Measurements from ENCODE around the gene OLFM1.
"Not testable (repeated sequence)": the region's sequence is repeated elsewhere in the genome, so short reads cannot be mapped to it uniquely, and the experiment has no call there.

OLFM1 gene

DNA sequence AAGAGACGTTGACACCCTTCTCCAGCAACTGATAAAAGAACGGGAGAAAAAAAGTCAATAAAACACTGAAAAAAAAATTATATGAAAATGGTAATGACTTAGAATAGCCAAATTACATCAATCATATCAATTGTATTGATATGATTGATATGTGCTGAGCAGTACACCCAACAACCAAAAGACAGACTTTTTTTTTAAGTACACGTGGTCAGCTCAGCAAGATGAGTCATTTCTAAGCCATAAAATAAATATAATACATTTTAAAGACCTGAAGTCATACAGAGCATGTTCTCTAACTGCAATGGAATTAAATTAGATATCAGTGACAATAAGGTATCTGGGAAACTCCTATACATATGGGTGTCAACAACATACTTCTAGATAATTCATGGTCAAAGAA is 30.9 kb upstream of the OLFM1 start:
- no peak for DNase-seq (ENCODE audit: low read depth in 1 of 2, low spot score in 1 of 2)

DNA sequence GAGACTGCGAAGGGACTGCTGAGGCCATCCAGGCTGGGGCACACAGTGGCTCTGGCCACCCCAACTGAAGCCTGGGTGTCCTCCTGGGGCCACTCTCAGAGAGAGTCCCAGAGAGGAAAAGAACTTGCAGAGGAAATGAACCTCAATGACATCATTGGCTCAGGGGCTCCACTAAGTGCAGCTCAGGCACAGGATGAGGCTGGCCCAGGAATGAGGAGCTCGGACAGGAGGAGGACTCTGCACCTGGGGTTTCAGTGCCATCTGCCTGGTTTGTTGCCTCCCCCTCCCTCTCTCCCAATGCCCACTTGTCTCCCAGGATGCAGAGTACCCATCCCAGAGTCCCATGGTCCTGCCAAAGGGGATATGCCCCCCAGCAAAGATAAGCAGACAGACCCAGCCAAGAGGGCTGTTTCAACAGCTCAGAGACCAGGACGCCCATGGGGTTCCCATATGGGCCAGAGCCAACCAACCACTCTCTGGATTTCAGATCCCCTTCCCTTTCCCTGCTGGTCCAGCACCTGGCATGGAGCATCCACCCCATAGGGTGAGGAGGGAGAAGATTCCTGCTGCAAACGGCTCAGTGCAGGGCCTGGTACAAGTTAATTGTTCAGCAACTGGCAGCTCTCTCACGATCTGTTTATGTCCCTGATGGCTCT is 26.9 kb upstream of the OLFM1 start:
- DNase-seq (ENCODE audit: low read depth in 1 of 2, low spot score in 1 of 2): no peak

DNA sequence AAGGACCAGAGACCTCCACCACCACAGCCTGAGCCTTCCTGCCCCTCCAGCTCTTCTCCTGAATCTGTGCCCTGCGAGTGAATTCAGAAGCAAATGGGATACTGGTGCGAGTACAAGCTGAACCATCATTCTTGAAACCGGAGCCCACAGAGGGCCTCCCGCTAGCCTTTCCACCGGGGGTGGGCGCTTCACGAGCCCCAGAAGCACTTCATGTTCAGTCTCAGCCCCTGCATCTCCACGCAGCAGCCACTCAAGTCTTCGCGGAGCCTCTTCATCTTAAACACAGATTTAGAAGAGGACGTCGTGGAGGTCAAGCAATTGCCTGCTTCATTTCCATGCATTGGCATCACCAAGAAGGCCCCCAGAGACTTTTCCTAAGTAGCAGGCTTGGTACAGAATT is 26.0 kb upstream of the OLFM1 start:
- DNase-seq (ENCODE audit: low read depth in 1 of 2, low spot score in 1 of 2): no peak

DNA sequence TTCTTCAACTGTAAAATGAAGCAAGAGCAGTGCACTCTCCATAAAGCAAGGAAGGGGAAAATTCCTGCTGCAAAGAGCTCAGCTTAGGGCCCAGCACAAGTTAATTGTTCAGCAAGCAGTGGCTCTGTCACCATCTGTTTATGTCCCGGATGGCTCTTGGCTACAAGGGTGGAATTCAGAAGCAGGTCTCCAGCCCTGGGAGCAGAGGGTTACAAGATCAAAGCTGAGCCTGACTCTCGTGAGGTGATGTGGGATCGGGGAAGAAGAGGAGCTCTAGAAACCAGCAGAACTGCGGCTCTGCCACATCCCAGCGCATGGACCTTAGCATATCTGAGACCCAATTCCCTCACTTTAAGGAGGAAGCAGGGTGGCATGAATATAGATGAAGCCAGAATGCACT is 25.2 kb upstream of the OLFM1 start:
- DNase-seq (ENCODE audit: low read depth in 1 of 2, low spot score in 1 of 2): no peak

DNA sequence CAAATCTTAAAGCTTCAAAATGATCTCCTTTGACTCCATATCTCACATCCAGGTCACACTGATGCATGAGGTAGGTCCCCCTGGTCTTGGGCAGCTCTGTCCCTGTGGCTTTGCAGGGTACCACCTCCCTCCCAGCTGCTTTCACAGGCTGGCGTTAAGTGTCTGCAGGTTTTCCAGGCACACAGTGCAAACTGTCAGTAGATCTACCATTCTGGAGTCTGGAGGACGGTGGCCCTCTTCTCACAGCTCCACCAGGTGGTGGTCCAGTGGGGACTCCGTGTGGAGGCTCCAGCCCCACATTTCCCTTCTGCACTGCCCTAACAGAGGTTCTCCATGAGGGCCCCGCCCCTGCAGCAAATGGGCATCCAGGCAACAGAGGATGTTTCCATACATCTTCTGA is 24.0 kb upstream of the OLFM1 start:
- DNase-seq (ENCODE audit: low read depth in 1 of 2, low spot score in 1 of 2): not testable (repeated sequence)

DNA sequence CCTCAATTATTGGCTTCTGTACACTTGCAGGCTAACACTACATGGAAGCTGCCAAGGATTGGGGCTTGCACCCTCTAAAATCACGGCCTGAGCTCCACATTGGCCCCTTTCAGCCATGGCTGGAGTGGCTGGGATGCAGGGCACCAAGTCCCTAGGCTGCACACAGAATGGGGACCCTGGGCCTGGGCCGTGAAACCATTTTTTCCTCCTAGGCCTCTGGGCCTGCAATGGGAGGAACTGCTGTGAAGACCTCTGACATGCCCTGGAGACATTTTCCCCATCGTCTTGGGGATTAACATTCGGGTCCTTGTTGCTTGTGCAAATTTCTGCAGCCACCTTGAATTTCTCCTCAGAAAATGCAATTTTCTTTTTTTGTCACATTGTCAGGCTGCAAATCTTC is 23.6 kb upstream of the OLFM1 start:
- DNase-seq (ENCODE audit: low read depth in 1 of 2, low spot score in 1 of 2): not testable (repeated sequence)

DNA sequence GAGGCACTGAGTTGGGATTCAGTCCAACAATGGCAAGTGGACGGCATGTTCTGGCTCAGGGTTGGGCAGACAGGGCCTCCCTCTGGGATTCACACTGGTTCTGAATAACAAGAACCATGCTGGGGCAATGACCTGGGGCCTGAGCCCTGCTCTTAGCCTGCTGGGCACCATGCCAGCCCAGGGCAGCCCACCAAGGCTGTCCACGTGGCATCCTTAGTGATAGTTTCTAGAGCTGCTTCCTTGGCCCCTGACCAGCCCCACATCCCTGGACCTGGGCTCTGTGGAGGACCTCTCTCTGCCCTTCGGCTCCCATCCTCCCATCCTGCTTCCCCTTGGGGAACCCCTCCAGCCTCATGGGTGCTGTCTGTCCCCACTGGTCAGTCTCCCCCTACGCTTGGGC is 22.3 kb upstream of the OLFM1 start:
- DNase-seq (ENCODE audit: low read depth in 1 of 2, low spot score in 1 of 2): no peak

DNA sequence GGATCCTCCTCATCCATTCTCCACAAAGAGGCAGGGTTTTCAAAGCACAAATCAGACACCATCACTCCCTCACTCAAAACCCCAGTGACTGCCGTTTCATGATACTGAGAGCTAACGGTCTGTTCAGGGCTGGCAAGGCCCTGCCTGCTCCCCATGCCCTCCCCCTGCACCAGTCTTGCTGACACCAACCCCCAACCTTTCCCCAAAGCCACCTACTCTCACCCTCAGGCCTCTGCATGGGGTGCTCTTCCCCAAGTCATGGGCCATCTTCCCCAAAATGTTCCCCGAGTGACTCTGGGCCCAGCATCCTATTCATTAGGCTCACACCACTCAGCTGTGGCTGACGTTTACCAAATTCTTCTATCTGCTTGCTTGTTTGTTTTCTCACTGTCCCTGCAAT is 21.7 kb upstream of the OLFM1 start:
- DNase-seq (ENCODE audit: low read depth in 1 of 2, low spot score in 1 of 2): no peak

DNA sequence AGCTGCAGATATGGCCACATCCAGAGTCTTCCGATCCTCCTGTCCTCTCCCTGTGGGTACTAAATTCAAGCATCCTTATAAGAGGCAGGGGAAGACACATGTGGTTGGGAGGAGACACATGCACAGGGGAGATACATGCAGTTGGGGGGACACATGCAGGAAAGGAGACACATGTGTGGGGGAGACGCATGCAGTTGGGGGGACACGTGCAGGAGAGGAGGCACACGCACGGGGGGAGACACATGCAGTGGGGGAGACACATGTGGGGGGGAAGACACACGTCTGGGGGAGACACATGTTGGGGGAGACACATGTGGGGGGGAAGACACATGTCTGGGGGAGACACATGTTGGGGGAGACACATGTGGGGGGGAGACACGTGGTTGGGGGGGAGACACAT is 21.2 kb upstream of the OLFM1 start:
- DNase-seq (ENCODE audit: low read depth in 1 of 2, low spot score in 1 of 2): no peak

DNA sequence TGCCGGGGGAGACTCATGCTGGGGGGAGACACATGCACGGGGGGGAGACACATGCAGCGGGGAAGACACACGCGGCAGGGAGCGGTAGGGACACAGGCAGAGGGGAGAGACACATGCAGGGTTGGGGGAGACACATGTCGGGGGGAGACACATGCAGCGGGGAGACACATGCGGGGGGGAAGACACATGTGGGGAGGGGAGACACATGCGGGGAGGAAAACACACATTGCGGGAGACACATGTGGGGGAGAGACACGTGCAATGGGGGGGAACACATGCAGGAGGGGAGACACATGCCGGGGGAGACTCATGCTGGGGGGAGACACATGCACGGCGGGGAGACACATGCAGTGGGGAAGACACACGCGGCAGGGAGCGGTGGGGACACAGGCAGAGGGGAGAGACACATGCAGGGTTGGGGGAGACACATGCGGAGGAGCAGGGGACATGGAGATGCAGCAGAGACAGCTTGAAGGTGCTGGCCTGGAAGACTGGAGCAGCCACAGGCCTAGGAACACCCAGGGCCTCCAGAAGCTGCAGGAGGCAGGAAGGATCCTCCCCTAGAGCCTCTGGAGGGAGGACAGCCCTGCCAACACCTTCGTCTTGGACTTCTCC is 20.3 kb upstream of the OLFM1 start:
- DNase-seq (ENCODE audit: low read depth in 1 of 2, low spot score in 1 of 2): no peak

DNA sequence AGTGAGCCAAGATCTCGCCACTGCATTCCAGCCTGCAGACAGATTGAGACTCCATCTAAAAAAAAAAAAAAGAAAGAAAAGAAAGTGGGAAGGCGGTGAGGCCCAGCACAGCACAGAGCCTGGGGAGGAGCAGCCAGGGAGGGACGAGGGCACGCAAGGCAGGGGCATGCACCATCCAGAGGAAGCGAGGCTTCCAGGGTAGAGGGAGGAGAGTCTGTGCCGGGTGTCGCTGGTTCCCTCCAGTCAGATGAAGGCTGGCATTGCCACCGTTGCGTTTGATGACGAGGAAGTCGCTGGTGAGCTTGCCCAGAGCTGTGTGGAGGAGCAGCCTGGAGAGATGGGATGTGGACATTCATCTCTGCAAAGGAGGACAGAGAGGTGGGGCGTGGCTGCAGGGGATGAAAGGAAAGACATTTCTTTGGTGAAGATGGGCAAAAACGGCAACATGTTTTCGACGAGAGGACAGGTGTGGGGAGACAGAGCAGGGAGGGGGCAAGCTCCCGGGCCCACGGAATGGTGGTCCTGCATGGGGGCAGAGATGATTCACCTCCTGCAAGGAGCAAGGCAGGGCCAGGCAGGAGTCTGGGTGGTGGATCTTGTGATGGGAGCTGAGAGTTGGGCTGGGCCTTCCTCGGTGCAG is 18.6 kb upstream of the OLFM1 start:
- no peak for DNase-seq (ENCODE audit: low read depth in 1 of 2, low spot score in 1 of 2)

DNA sequence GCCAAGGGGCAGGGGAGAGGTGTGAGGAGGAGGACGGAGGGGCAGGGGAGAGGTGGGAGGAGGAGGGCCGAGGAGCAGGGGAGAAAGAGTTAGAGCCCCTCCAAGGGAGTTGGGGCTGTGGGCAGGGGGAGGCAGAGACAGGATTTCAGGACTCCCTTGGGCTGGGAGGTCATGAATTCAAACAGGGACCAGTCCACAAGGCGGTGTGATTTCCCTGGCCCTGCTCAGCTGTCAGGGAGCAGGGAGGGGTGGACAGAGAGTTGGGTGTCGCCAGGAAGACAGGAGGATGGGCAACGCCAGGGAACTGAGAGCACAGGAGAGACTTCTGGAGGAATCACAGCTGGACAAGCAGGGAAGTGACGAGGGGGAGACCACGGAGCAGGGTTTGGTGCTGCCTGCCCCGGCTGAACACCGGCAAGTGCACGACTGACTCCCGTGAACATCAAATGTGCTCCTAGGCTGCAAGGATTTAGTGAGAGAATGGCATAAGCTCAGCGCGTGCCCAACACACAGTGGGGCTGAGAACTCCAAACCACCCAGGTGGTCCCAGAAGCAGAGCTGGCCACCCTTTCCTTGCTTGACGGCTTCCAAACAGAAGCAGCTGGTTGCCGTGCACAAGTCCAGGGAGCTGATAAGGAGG is 17.8 kb upstream of the OLFM1 start:
- DNase-seq (ENCODE audit: low read depth in 1 of 2, low spot score in 1 of 2): no peak

DNA sequence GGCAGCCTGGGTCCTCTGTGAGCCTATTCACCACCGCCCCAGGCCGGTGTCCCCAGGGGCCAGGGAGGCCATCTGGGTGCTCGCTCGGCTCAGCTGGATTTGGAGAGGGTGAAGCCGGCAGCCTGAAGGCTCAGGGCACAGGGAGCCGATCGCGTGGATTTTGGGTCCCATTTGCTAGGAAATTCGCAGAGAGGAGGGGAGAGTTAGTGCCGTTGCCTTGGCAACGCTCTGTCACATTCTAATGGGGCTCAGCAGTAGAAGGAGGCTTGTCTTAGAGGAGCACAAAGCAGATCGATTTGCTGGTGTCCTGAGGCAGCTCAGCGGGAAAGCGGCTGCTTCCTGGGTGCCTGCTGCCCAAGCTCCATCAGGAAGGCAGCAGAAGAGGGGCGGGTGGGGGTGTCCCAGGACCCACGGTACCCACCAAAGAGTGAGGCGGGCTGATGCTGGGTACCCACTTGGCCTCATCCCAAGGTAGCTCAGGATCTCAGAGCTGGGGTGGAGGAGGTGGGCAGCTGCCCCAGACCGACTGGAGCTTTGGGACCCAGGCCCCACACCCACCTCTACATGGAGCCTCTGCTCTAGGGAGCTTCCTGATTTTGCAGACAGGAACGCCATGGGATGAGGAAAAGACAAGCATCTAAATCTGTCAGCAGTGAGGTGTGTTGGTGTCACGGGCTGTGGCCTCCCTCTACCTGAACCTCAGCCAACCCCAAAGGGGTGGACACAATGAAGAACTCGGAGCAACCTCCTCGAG is 17.1 kb upstream of the OLFM1 start:
- DNase-seq (ENCODE audit: low read depth in 1 of 2, low spot score in 1 of 2): no peak

DNA sequence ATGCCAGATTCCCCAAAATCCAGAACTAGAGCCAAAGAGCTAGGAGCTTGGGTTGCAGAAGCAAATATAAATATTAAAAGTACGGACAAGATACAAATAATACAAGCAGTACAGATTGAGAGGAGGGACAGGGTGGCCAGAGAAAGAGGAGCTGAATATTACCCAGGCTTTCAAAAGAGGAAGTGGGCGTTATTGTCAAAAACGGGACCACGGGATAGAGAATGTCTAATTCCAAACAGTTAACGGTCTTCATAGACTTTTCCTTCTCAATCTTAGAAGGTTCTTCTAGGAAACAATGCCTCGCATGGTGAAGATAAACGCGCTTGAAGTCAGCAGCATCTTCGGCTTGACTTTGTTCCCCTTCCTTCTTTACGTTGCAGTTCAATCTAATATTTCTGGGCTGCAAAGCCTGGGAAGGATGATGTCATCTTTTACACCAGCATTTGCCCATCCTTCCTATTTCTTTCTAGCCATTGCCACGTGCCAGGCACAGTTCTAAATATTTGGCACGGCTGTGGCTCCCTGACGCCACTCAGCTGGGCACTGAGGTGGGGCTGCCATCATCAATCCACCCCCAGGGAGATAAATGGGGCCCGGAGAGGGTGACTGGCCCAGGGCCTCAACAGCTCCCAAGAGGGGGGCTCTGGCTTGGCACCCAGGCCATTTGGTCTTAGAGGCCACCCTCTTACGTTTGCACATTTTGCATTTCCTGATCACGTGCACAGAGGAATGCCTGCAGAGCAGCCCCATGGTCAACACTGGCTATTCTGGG is 16.3 kb upstream of the OLFM1 start:
- no peak for DNase-seq (ENCODE audit: low read depth in 1 of 2, low spot score in 1 of 2)

DNA sequence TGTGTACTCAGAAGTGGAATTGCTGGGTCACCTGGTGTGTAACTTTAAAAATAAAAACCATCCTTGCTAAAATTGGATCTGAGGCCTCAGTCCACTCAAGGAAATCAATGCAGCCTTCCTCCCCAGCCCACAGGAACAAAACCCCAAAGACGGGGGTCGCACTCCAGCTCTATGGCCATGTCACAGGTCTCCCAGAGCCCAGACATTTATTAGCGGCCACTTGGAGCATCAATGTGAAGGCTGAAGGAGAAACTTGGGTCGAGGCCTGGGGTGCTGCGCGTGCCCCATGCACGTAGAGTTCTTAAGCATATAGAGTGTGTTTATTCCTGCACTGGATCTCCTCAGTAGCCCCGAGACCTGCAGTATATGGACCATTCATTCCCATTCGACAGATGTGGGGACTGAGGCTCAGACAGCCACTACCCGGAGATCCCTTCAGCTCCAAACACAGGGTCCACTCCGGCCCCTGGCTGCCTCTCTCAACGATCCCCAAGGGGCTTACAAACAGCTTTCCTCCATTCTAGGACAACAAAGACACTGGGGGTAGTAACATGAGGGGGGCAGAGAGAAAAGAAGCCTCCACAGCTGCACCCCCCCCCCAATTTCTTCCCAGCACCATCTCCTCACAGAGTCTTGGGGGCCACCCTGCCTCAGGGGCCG is 14.3 kb upstream of the OLFM1 start:
- no peak for DNase-seq (ENCODE audit: low read depth in 1 of 2, low spot score in 1 of 2)

DNA sequence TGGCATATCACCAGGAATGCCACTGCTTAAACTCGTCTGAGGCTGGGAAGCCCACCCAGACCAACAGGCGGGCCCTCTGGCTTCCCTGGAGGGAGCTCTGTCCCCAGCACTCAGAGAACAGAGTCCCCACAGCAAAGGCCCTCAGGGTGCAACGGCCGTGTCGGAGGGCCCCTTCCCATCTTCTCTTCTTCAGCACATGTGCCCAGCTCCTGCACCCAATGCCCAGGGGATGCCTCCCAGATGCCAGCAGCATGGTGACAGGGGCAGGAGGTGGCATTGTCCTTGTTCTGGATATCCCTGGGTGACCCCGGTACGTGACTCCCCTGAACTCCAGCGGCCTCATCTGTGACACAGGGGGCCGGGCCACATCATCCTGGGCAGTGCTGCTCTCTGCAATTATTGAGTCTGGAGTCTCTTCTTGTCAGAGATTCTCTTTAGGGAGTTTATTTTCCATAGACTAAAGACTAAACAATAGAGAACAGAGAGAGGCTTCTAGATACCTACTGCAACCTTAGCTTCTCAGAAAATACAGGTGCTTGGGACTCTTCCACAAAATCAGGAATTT is 13.6 kb upstream of the OLFM1 start:
- no peak for DNase-seq (ENCODE audit: low read depth in 1 of 2, low spot score in 1 of 2)

DNA sequence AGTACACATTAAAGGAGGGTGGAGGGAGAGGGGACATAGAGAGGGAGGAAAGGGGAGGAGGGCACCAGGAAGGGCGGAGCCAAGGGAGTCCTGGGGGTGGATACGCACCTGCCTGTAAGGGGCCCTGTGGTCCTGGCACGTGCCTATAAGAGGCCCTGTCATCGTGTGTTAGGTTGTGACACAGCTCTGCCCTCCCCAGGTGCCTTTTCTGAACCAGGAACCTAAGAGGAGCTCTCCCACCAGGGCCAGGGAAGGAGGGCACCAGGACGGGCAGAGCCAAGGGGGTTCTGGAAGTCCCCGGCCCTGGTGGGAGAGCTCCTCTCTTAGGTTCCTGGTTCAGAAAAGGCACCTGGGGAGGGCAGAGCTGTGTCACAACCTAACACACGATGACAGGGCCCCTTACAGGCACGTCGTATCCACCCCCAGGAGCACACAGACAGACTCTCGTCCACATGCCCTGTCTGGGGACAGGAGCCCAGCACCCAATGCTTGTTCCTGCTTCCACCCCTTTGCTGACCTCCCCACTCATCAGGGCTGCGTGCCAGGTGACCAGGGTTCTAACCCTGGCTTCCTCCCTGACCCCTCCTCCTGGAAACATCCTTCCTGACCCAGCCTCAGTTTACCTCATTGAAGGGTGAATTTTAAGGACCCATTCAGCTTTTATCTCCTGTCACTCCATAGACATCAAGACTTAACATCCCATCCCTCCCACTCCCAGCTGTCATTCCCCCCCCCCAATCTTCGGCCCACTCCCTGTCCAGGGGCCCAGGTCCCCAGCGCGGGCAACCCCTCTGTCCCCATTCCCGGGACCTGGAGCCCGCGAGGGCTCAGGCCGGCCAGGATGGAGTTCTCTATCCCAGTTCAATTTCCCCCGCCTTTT is 12.9 kb upstream of the OLFM1 start:
- DNase-seq (ENCODE audit: low read depth in 1 of 2, low spot score in 1 of 2): no peak

DNA sequence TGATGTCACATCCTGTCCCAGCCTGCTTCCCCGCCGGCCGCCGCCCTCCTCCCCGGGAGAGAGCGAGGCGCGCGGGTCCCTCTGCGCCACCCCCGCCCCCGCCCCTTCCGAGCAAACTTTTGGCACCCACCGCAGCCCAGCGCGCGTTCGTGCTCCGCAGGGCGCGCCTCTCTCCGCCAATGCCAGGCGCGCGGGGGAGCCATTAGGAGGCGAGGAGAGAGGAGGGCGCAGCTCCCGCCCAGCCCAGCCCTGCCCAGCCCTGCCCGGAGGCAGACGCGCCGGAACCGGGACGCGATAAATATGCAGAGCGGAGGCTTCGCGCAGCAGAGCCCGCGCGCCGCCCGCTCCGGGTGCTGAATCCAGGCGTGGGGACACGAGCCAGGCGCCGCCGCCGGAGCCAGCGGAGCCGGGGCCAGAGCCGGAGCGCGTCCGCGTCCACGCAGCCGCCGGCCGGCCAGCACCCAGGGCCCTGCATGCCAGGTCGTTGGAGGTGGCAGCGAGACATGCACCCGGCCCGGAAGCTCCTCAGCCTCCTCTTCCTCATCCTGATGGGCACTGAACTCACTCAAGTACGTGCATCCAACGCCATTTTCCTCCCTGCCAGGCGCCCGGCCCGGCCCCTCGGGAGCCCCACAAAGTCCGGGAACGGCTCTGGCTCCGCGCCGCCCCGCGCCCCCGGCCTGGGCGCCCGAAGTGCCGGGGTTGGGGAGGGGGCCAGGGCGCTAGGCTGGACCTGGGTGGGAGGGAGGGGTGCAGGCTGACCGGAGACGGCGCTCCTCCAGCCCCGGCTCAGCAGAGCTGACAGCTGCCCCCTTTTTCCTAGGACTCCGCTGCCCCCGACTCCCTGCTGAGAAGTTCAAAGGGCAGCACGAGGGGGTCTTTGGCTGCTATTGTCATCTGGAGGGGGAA is 12.0 kb upstream of the OLFM1 start:
- DNase-seq (ENCODE audit: low read depth in 1 of 2, low spot score in 1 of 2): no peak

Data from activated T-helper 1 cell treated with anti-CD3 and anti-CD28 coated beads, Interleukin-2, amount 50 U/mL, for 16 hours (primary cell).